Stimulated activated CD8-positive, alpha-beta memory T cell treated with anti-CD3 and anti-CD28 coated beads, Interleukin-7, amount 100 ng/mL, for 4 hours (primary cell): ENCODE results near the gene ZNF37A.
"Not testable (repeated sequence)": the region's sequence is repeated elsewhere in the genome, so short reads cannot be mapped to it uniquely, and the experiment has no call there.

ENCODE experiments used
- DNase-seq, 2 donors: peaks; one replicate each; pipeline ENCODE4 v3.0.0-alpha.2; 2020; ENCODE audit warnings: low read depth in 2 of 2

ZNF37A gene

DNA sequence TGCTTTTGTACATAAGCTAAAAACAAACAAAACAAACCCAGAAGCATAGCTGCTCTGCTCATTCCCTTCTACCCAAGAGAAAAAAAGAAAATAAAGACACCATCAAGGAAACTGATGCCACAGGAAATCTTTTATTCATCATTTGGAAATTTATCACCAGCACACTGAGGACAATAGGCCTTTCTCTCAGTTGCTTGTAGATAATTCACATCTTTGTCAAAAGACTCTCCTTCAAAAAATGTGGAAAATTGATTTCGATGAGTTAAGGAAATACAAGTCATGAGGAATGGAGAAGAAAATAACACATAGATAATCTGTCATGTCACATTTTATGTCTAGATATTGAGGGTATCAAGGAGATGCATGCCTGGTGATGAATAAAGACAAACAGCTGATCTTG is 53.5 kb downstream of the ZNF37A start:
- DNase-seq = no peak

- DNase-seq = not testable (repeated sequence)
These were observed 56.8 kb downstream of the ZNF37A start for GRCh38 chr10:38150891-38151463.

DNA sequence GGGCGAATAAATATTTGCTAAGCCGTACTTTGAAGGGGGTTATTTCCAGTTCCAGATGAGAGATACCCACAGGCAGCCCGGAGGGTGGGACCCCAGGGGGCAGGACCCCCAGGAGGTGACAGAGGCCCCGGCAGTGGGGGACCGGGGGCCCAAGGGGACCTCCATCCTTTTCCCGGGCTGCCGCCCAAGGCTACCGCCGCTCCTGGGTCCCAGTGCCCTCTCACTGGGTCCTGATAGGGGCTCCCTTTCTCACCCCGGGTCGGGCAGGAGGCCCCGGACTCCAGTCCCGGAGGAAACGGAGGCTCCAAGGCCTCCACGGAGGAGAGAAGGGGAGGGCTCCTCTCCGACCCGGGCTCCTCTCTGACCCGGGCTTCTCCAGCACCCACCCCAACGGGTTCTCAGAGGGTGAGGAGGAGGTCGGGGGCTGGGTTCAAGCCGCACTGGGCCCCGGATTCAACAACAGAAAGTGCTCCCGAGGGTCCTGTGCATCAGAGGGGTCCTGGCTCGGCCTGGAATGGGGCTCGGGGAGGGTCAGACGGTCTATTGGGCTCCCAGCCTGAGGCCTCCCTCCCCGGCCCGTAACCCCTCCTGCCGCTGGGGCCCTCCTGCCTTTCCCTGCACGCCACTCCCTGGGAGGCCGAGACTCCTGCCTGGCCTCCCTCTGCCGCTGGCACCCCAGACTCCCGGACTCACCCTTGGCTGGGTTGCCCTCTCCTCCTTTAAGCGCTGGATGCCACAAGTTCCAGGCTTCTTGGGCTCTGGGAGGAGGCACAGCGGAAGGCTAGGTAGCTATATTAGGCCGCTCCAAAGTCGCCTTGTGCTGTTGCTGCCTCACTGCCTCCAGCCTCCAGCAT is 62.5 kb downstream of the ZNF37A start:
- DNase-seq = no peak

DNA sequence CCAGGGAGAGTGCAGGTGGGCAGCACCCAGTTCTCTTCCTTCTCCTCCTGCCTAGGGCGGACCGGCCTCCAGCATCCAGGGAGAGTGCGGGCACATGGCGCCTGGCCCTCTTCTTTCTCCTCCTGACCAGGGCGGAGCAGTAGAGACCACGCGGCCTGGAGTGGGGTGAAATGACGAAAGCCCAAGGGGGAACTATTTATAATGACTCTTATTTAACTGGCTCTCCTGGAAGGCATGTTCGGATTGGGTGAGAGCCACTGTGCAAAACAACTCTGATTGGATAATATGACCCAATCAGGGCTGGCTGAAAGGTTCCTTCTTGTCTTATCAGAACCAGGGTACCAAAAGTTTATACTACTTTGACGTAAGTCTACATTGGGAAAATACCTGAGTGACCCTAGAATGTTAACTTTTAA is 63.1 kb downstream of the ZNF37A start:
- DNase-seq = no peak

DNA sequence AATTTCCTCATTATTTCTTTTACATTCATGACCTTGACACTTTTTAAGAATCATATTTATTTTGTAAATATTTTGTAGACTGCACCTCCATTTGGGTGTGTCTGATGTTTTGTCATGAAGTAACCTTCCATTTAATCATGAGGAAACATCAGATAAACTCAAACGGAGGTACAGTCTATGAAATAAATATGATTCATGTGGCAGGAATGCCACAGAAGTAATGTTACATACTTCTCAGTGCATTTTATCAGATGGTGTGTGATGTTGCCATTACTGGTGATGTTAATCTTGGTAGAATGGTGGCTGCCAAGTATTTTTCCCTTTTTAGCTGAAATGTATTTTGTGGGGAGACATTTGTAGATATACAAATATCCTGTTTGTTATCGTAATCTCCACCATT is 64.9 kb downstream of the ZNF37A start:
- DNase-seq = no peak

- DNase-seq = no peak
These were observed 69.5 kb downstream of the ZNF37A start for GRCh38 chr10:38163617-38164016.

DNA sequence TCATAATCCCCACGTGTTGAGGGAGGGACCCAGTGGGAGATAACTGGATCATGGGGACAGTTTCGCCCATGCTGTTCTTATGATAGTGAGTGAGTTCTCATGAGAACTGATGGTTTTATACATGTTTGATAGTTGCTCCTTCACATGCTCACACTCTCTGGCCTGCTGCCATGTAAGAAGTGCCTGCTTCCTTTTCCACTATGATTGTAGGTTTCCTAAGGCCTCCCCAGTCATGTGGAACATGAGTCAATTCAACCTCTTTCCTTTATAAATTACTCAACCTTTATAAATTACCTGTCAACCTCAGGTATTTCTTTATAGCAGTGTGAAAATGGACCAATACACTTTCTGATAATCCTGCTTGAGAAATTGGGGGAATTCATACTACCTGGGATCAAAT is 80.2 kb downstream of the ZNF37A start:
- DNase-seq = no peak

- DNase-seq = no peak
These were observed 90.3 kb downstream of the ZNF37A start for GRCh38 chr10:38184477-38184876.
